Suprapubic skin (tissue), 4 donors: Measurements from ENCODE around the gene IQSEC1. TPM values are rescaled to one million over a fixed set of nuclear protein-coding genes. Genes with fewer than 3 reads are reported as not detected.

ENCODE experiments used
- DNase-seq, 2 donors: peaks; one replicate each; pipeline ENCODE4 v3.0.0-alpha.2; 2019; ENCODE audit warnings: low spot score in 2 of 2
- H3K27ac ChIP-seq: fragments of 200-600 bp; sonication (generic); one replicate; pipeline ENCODE4 v1.5.1; 2019
- H3K27me3 ChIP-seq: fragments of 200-600 bp; sonication (generic); one replicate; pipeline ENCODE4 v1.5.1; 2019
- H3K36me3 ChIP-seq: fragments of 200-600 bp; sonication (generic); one replicate; pipeline ENCODE4 v1.5.1; 2019
- H3K4me1 ChIP-seq: fragments of 200-600 bp; sonication (generic); one replicate; pipeline ENCODE4 v1.5.1; 2019
- H3K4me3 ChIP-seq: fragments of 200-600 bp; sonication (generic); one replicate; pipeline ENCODE4 v1.5.1; 2019; ENCODE audit warnings: mild to moderate bottlenecking
- H3K9me3 ChIP-seq: fragments of 200-600 bp; sonication (generic); one replicate; pipeline ENCODE4 v1.5.1; 2019
- EP300 ChIP-seq: sonication (generic); formaldehyde crosslinking; IDR thresholded peaks from one replicate; pipeline ENCODE4 v1.6.1; 2017; ENCODE audit warnings: antibody characterized with exemption
- POLR2A ChIP-seq, 2 donors: fragments of 450-650 bp; IDR thresholded peaks; one replicate each; pipeline ENCODE4 v1.6.1; 2017; ENCODE audit warnings: antibody characterized with exemption in 2 of 2, mild to moderate bottlenecking in 2 of 2, moderate library complexity in 2 of 2
- POLR2AphosphoS5 ChIP-seq, 3 donors: sonication (generic); formaldehyde crosslinking; IDR thresholded peaks; one replicate each; pipeline ENCODE4 v1.6.1; 2017; ENCODE audit warnings: antibody characterized with exemption in 3 of 3
- WGBS: methylation state at CpG from one replicate; pipeline ENCODE4 v1.1.5; 2018; 5-methylcytosine and 5-hydroxymethylcytosine counted together
- total RNA-seq, 4 donors: library from RNA; depleted of rRNA; stranded (reverse); fragments of >200 nt; gene quantifications; one replicate each; pipeline ENCODE4 v1.1.0, GENCODE V29; 2016
- TF ChIP-seq, protein P1 (sequence below), 2 donors: fragments of 200-600 bp in 1 of 2; fragments of 450-650 bp in 1 of 2; sonication (generic) in 1 of 2; IDR thresholded peaks; one replicate each; pipeline ENCODE4 v1.5.1; 2016 to 2019; ENCODE audit warnings: antibody characterized with exemption in 2 of 2, mild to moderate bottlenecking in 1 of 2, moderate library complexity in 1 of 2

The IQSEC1 gene
- total RNA-seq, 4 donors from 2014 or later = 26.7 to 52.4 (median 35.5) TPM

- DNase-seq = no peak
- Histone ChIP-seq H3K27me3 (no peaks in the 10 kb centered on the region), H3K4me3 (no peak overlapping the region), H3K4me1 (peaks cover 89% of the 10 kb centered on the region), H3K9me3 (no peaks in the 10 kb centered on the region), H3K27ac (no peak overlapping the region), H3K36me3 (no peaks in the 10 kb centered on the region)
- TF ChIP-seq, protein P1, sequence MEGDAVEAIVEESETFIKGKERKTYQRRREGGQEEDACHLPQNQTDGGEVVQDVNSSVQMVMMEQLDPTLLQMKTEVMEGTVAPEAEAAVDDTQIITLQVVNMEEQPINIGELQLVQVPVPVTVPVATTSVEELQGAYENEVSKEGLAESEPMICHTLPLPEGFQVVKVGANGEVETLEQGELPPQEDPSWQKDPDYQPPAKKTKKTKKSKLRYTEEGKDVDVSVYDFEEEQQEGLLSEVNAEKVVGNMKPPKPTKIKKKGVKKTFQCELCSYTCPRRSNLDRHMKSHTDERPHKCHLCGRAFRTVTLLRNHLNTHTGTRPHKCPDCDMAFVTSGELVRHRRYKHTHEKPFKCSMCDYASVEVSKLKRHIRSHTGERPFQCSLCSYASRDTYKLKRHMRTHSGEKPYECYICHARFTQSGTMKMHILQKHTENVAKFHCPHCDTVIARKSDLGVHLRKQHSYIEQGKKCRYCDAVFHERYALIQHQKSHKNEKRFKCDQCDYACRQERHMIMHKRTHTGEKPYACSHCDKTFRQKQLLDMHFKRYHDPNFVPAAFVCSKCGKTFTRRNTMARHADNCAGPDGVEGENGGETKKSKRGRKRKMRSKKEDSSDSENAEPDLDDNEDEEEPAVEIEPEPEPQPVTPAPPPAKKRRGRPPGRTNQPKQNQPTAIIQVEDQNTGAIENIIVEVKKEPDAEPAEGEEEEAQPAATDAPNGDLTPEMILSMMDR (IDR thresholded peaks at IDR 0.05) = no peak
- TF ChIP-seq EP300 (no peak), POLR2A (IDR thresholded peaks at IDR 0.05) (no peak), POLR2AphosphoS5 (IDR thresholded peaks at IDR 0.05) (no peak)
- 81% methylated on average over 14 of the region's 14 CpGs for WGBS
Observed at GRCh38 chr3:12952343-12953200, 120.7 kb downstream of the IQSEC1 start.

DNA sequence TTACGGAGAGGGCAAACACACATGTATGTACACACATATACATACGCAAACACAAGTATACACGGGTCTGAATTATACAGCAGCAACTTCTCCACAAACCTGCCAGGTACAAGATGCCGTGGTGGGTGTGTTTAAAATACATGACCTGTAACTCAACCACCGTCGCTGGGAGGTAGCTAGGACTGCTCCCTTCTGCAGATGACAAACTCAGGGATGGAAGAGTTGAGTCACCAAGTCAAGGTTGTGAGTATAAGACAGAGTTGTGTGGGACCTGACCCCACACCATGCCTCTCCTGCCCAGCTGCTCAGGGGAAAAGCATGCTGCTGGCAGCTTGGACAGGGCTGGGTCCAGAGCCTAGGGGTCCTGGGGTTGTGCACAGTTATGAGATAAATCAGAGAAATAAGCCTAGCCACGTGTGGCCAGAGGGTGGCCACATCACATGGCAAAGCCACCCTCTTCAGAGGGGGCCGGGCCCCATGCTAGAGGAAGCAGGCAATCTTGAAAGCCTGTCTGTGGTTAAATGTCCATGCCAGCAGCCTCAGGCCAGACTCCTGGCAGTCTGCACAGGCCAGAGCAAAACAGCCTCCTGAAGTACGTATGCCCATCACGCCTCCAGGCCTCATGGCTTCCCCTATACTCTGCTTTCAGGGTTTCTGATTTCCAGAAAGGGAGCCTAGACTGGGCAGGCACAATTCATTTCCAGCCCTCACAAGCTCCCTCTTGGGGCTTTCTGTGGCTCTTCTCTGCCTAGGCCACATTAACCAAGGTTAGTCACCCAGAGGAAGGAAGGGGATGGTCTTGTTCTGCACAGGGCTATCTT is 124.1 kb downstream of the IQSEC1 start:
- no peaks in the 10 kb centered on the region for H3K9me3 ChIP-seq
- peak overlapping the region; percentile 36 for H3K27ac ChIP-seq
- TF ChIP-seq POLR2AphosphoS5 (IDR thresholded peaks at IDR 0.05) = no peak
- no peak for TF ChIP-seq POLR2A (IDR thresholded peaks at IDR 0.05)
- TF ChIP-seq EP300 = no peak
- TF ChIP-seq, protein P1 (IDR thresholded peaks at IDR 0.05) = no peak
- WGBS = 43% methylated on average over 7 of the region's 10 CpGs
- H3K4me1 ChIP-seq = peaks cover 85% of the 10 kb centered on the region
- H3K4me3 ChIP-seq = no peak overlapping the region
- H3K27me3 ChIP-seq = no peaks in the 10 kb centered on the region
- H3K36me3 ChIP-seq = no peaks in the 10 kb centered on the region
- DNase-seq = no peak

DNA sequence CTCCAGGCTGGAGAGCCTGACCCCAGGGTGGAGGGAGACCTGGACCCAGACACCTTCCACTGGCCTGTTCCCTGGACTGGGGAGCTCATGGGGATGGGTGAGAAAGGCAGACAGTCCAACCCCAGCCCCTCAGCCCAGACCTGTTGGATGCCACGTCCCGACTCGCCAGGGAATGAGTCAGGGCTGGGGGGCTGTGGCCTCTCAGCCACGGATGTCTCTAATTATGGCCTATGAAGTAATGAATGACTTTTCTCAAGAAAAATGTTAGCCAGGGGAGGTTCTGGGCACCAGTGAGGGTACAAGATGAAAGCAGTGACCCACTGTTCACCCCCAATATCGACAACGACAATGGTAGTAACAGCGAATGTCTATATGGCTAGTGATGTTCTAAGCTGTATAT is 124.9 kb downstream of the IQSEC1 start:
- no peaks in the 10 kb centered on the region for H3K27me3 ChIP-seq
- H3K9me3 ChIP-seq = no peaks in the 10 kb centered on the region
- no peak for DNase-seq
- no peaks in the 10 kb centered on the region for H3K36me3 ChIP-seq
- 30% methylated on average over 7 of the region's 7 CpGs for WGBS
- H3K4me1 ChIP-seq = peaks cover 85% of the 10 kb centered on the region
- TF ChIP-seq POLR2A (IDR thresholded peaks at IDR 0.05) (no peak), POLR2AphosphoS5 (IDR thresholded peaks at IDR 0.05) (no peak), EP300 (no peak)
- TF ChIP-seq, protein P1 (IDR thresholded peaks at IDR 0.05) = no peak
- H3K4me3 ChIP-seq = no peak overlapping the region
- peak overlapping the region; percentile 36 for H3K27ac ChIP-seq

DNA sequence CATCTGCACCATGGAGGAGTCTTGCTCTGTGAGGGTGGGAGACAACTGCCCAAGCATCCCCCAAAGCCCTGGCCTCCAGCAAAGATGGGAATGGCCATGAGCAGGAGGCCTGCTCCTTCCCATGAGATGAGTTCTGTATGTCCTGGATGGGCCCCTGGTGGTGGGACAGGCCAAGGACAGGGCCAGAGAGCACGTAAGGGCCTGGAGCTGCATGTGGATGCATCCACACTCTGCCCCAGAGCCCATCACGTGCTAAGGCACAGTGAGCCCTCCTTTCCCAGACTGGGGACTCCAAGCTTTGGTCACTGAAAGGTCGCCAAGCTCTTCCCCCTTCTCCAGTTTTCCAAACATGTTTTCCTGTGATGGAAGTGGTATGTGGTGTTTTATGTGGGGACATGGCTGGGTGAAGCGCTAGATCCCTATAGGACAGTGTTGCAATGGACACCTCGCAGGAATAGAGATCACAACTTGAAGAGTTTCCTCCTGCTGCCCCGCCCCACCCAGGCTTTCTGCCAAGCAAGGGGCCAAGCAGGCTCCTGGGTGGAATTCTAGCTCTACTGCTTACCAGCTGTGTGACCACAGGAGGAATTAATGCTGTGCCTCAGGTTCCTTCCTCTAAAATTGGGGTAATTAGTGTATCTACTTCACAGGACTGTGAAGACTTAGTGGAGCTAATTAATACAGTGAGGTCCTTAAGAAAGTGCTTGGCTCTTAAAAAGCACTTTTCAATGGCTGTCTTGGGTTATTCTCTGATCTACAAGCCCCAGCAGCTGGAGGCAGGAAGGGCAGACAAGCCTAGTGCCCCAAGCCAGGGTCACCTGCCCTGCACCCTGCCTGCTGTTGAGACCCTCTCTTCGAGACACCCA is 125.5 kb downstream of the IQSEC1 start:
- Histone ChIP-seq H3K27me3 (no peaks in the 10 kb centered on the region), H3K4me1 (peaks cover 80% of the 10 kb centered on the region), H3K9me3 (no peaks in the 10 kb centered on the region), H3K4me3 (no peak overlapping the region), H3K27ac (peak overlapping the region; percentile 36), H3K36me3 (no peaks in the 10 kb centered on the region)
- TF ChIP-seq POLR2AphosphoS5 (IDR thresholded peaks at IDR 0.05) = no peak
- TF ChIP-seq EP300 = no peak
- TF ChIP-seq POLR2A (IDR thresholded peaks at IDR 0.05) = no peak
- TF ChIP-seq, protein P1 (IDR thresholded peaks at IDR 0.05) = no peak
- 47% methylated on average over 6 of the region's 7 CpGs for WGBS
- no peak for DNase-seq
